ENCODE measurements around the gene DDX24. TPM values are rescaled to one million over a fixed set of nuclear protein-coding genes. Genes with fewer than 3 reads are reported as not detected.
A peak's percentile ranks its signal among the peaks of the same experiment; 100 is the strongest.

DDX24 gene
- total and polyA plus RNA-seq, 7 experiments from 2014 or later, result 190 to 438 (median 320) TPM

DNA sequence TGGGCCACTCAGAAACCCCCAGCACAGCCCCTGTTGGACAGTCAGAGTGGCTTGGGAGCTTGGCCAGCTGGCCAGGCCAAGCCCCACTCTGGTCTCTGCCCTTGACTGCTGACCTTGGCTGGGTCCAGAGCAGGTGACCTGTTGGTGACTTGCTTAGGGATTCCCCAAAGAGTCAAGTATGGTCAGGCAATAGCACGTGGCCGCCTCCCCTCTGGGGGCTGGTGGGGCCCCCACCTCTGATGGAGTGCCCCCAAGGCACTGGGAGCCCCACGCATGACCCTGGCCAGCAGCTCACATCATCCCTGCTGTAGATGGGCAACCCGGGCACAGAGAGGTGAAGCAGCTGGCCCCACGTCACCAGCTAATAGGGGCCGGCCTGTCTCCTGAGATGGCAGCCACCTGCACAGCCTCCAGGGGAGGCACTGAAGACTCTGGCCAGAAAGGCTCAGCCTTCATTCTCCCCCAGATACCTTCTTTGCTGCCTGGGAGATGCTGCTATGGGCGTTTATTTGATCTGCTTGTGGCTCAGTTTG, 82.1 kb downstream of the DDX24 start:
- Mint-ChIP-seq H3K27me3 (peaks cover 0 to 6% (median 2%) of the 10 kb centered on the region in 5 donors), H3K4me1 (peaks cover 2 to 49% (median 10%) of the 10 kb centered on the region in 7 donors), H3K36me3 (no peaks in the 10 kb centered on the region), H3K9me3 (peaks cover 0 to 2% (median 0%) of the 10 kb centered on the region in 11 donors), H3K27ac (peak overlapping the region in 1 of 9 donors; percentile 21), H3K4me3 (no peak overlapping the region)
- H3K9me3 ChIP-seq (ENCODE audit: control insufficient read depth in 2 of 3, low read length in 3 of 3), result no peaks in the 10 kb centered on the region
- ATAC-seq (no peak), DNase-seq (no peak)
- intact Hi-C loops (cut with micrococcal nuclease), result no loop called here
- H3K4me3 ChIP-seq (ENCODE audit: low read length), result no peak overlapping the region
- H3K27ac ChIP-seq (ENCODE audit: low read depth, low read length), result no peak overlapping the region
- no peaks in the 10 kb centered on the region for H3K27me3 ChIP-seq (ENCODE audit: control insufficient read depth in 2 of 2, insufficient read depth in 2 of 2, low read length in 2 of 2)
- POLR2A ChIA-PET, result no interaction called here
- H3K4me1 ChIP-seq (ENCODE audit: control insufficient read depth in 2 of 2, insufficient read depth in 2 of 2, low read length in 2 of 2), result peaks cover 4 to 6% of the 10 kb centered on the region in 2 donors
- CTCF ChIA-PET, result interaction anchor here (0.6 to 9.9 kb wide), 8 partner anchors 13 to 60 kb away, joined by 3 to 139 read pairs (median 6); partner anchors contain the start of gene ASB2
- H3K36me3 ChIP-seq (ENCODE audit: control insufficient read depth in 2 of 3, insufficient read depth in 3 of 3, low read length in 3 of 3), result no peaks in the 10 kb centered on the region

Other genes with a start within 250 kb of the DDX24 start
- gene FAM181A, start 153.9 kb downstream of the DDX24 start, total RNA-seq, result not detected
- gene FAM181A, start 153.9 kb downstream of the DDX24 start, polyA plus RNA-seq, result not detected
- gene ASB2, start 104.6 kb downstream of the DDX24 start, total RNA-seq, result 10 to 100 TPM in 1 of 5 experiments, 1 to 10 TPM in 2, under 1 TPM in 2; 0.32 to 63.1 (median 1.4) TPM
- not detected for gene ASB2, start 104.6 kb downstream of the DDX24 start, polyA plus RNA-seq
- gene CCDC197, start 83.9 kb downstream of the DDX24 start, total RNA-seq, result not detected
- gene CCDC197, start 83.9 kb downstream of the DDX24 start, polyA plus RNA-seq, result not detected
- gene OTUB2, start 54.9 kb downstream of the DDX24 start, total RNA-seq, result 1 to 10 TPM in 1 of 5 experiments, under 1 TPM in 3, not detected in 1; 0.11 to 2.5 (median 0.63) TPM
- under 1 TPM; 0.35 to 0.56 TPM for gene OTUB2, start 54.9 kb downstream of the DDX24 start, polyA plus RNA-seq
- 10 to 100 TPM in 2 of 5 experiments, 1 to 10 TPM in 3; 6.3 to 31.8 (median 8.2) TPM for gene IFI27L1, start 108 bp upstream of the DDX24 start, total RNA-seq
- gene IFI27L1, start 108 bp upstream of the DDX24 start, polyA plus RNA-seq, result 1 to 10 TPM; 7.6 to 8.5 TPM
- gene IFI27, start 29.5 kb upstream of the DDX24 start, total RNA-seq, result 100 to 1,000 TPM in 1 of 5 experiments, 1 to 10 TPM in 1, under 1 TPM in 1, not detected in 2; 1.00 to 221 (median 2.9) TPM
- gene IFI27, start 29.5 kb upstream of the DDX24 start, polyA plus RNA-seq, result under 1 TPM in 1 of 2 donors, not detected in 1; 0.74 TPM
- gene IFI27L2, start 48.4 kb upstream of the DDX24 start, total RNA-seq, result 10 to 100 TPM; 17.2 to 65.8 (median 26.5) TPM
- 10 to 100 TPM; 34.0 to 47.6 TPM for gene IFI27L2, start 48.4 kb upstream of the DDX24 start, polyA plus RNA-seq
- gene PPP4R4, start 93.1 kb upstream of the DDX24 start, total RNA-seq, result 1 to 10 TPM in 4 of 5 experiments, under 1 TPM in 1; 0.44 to 2.4 (median 1.7) TPM
- under 1 TPM; 0.06 to 0.19 TPM for gene PPP4R4, start 93.1 kb upstream of the DDX24 start, polyA plus RNA-seq
- not detected for gene SERPINA10, start 212.1 kb upstream of the DDX24 start, total RNA-seq
- gene SERPINA10, start 212.1 kb upstream of the DDX24 start, polyA plus RNA-seq, result not detected
- gene SERPINA6, start 242.1 kb upstream of the DDX24 start, total RNA-seq, result not detected
- gene SERPINA6, start 242.1 kb upstream of the DDX24 start, polyA plus RNA-seq, result not detected

Data from naive thymus-derived CD4-positive, alpha-beta T cell (primary cell).